ENCODE data around the gene SLC6A11. TPM values are rescaled to one million over a fixed set of nuclear protein-coding genes. Genes with fewer than 3 reads are reported as not detected.
A peak's percentile ranks its signal among the peaks of the same experiment; 100 is the strongest.

The SLC6A11 gene
- total RNA-seq, 1 donor from 2014 or later: 0.19 TPM

DNA sequence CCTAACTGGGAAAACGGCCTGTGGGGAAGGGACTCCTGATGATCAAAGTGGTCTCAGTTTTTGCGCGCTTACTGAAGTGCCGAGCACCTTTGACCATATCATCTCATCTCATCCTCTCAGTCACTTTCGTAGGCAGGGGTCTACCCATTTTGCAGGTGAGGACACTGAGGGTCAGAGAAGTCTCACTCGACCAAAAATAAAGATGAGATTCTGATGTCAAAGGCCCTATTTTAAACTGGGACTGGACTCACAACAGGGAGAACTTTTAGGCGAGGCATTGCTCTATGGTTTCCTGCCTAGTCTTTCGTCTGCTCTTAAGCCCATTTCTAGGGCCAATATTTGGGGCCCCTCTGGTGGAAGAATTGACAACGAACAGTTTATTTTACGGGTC, 830 bp downstream of the SLC6A11 start:
- no peaks in the 10 kb centered on the region for H3K9me3 Mint-ChIP-seq (ENCODE audit: low read depth)
- peaks cover 5% of the 10 kb centered on the region for H3K4me1 Mint-ChIP-seq (ENCODE audit: low read depth)
- no peak overlapping the region for H3K27ac Mint-ChIP-seq
- no peak for DNase-seq (ENCODE audit: low spot score, unreplicated experiment)
- TF ChIP-seq, protein P1, sequence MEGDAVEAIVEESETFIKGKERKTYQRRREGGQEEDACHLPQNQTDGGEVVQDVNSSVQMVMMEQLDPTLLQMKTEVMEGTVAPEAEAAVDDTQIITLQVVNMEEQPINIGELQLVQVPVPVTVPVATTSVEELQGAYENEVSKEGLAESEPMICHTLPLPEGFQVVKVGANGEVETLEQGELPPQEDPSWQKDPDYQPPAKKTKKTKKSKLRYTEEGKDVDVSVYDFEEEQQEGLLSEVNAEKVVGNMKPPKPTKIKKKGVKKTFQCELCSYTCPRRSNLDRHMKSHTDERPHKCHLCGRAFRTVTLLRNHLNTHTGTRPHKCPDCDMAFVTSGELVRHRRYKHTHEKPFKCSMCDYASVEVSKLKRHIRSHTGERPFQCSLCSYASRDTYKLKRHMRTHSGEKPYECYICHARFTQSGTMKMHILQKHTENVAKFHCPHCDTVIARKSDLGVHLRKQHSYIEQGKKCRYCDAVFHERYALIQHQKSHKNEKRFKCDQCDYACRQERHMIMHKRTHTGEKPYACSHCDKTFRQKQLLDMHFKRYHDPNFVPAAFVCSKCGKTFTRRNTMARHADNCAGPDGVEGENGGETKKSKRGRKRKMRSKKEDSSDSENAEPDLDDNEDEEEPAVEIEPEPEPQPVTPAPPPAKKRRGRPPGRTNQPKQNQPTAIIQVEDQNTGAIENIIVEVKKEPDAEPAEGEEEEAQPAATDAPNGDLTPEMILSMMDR (IDR thresholded peaks at IDR 0.05; ENCODE audit: unreplicated experiment): no peak
- peak overlapping the region; percentile 16 for H3K4me3 Mint-ChIP-seq (ENCODE audit: low read depth)
- H3K36me3 Mint-ChIP-seq (ENCODE audit: insufficient read depth): no peaks in the 10 kb centered on the region
- peaks cover 77% of the 10 kb centered on the region for H3K27me3 Mint-ChIP-seq

DNA sequence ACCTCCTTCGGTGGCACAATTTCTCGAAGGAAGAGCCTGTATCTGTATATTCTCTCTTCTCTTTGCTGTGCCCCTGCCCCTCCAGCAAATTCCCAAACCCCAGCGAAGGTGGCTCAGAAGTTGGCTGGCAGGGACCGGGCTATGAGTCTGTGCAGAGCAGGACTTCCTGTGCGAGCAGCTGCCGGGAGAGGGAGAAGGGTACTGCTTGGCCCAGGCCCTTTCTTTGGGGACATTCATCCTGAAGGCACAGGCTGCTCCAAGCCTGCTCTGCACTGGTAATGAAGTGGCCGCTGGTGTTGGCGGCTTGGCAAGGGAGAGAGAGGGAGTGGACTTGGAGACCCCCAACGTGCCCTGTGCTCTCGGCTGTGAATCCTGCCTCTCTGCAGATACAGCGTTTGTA, 1.5 kb downstream of the SLC6A11 start:
- Mint-ChIP-seq H3K27me3 (peaks cover 75% of the 10 kb centered on the region), H3K4me3 (ENCODE audit: low read depth) (no peak overlapping the region), H3K4me1 (ENCODE audit: low read depth) (peaks cover 1% of the 10 kb centered on the region), H3K27ac (no peak overlapping the region), H3K9me3 (ENCODE audit: low read depth) (no peaks in the 10 kb centered on the region), H3K36me3 (ENCODE audit: insufficient read depth) (no peaks in the 10 kb centered on the region)
- no peak for DNase-seq (ENCODE audit: low spot score, unreplicated experiment)
- TF ChIP-seq, protein P1 (IDR thresholded peaks at IDR 0.05; ENCODE audit: unreplicated experiment): no peak

DNA sequence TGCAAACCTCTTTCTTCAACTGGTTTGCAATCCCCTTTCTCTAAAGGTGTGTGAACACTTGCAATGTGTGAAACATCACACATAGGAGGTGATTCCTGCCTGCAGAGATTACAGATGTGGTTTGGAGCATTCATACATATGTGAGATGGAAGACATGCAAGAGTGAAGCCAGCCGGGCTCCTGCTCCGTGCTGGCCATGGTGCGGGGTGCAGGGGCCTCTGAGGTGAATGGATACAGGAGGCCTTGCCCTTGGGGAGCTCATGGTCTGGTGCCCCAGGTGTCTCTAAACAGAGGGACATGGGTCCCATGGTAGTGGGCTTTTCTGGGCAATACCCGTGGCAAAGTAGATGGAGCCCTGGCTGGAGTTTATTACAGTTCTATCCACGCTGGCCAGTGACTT, 6.0 kb downstream of the SLC6A11 start:
- no peak for DNase-seq (ENCODE audit: low spot score, unreplicated experiment)
- peaks cover 3% of the 10 kb centered on the region for H3K9me3 Mint-ChIP-seq (ENCODE audit: low read depth)
- H3K27ac Mint-ChIP-seq: no peak overlapping the region
- H3K4me1 Mint-ChIP-seq (ENCODE audit: low read depth): peaks cover 11% of the 10 kb centered on the region
- no peaks in the 10 kb centered on the region for H3K36me3 Mint-ChIP-seq (ENCODE audit: insufficient read depth)
- peaks cover 61% of the 10 kb centered on the region for H3K27me3 Mint-ChIP-seq
- no peak overlapping the region for H3K4me3 Mint-ChIP-seq (ENCODE audit: low read depth)
- TF ChIP-seq, protein P1 (IDR thresholded peaks at IDR 0.05; ENCODE audit: unreplicated experiment): no peak

DNA sequence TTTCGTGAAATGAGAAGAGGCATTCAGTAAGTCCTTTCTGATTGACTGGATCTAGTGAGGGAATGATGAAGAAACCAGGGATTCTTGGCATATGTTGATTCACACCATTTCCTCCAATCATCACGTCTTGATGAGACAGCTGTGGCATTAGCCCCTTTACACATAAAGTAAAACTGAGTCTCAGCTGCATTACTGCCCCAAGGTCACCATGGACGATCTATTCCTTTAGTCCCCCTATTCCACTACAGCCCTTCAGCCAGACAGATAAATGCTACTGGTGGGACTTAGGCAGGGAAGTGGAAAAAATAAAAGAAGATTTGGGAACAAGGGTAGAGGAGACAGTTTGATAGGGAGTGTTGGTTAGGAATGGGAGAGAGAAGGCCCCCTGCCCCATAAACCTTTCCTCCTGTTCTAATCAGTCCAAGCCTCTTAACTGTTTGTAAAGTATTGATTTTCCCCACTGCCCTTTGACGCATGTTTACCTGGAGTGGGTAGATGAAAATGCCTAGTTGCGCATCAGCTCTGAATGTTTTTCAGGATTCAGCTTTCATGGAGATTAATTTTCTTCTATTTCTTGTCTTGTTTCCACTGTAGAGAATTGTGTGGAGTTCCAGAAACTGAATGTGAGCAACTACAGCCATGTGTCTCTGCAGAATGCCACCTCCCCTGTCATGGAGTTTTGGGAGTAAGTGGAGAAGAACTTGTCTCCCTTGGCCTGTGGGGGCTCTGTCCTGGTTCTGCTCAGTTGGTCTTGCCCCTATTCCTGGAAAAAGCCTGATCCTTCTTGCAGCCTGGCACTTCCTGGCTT, 6.9 kb downstream of the SLC6A11 start:
- H3K27me3 Mint-ChIP-seq: peaks cover 55% of the 10 kb centered on the region
- DNase-seq (ENCODE audit: low spot score, unreplicated experiment): no peak
- TF ChIP-seq, protein P1 (IDR thresholded peaks at IDR 0.05; ENCODE audit: unreplicated experiment): no peak
- no peak overlapping the region for H3K27ac Mint-ChIP-seq
- no peak overlapping the region for H3K4me3 Mint-ChIP-seq (ENCODE audit: low read depth)
- H3K9me3 Mint-ChIP-seq (ENCODE audit: low read depth): peaks cover 3% of the 10 kb centered on the region
- no peaks in the 10 kb centered on the region for H3K36me3 Mint-ChIP-seq (ENCODE audit: insufficient read depth)
- peaks cover 11% of the 10 kb centered on the region for H3K4me1 Mint-ChIP-seq (ENCODE audit: low read depth)

DNA sequence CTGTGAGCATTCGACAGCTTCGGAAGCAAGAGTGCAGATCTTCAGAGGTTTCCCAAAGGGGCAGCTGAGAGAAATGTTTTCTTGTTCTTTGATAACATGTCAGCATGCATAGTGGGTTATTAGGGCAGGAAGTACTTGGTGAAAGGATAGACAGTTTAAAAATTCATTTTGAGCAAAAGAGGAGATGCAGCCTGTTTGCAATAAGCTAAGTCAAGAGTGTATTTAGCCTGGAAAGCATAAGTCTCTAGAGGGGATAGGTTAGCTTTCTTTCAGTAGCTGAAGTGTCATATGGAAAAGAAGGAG, 7.4 kb downstream of the SLC6A11 start:
- peaks cover 50% of the 10 kb centered on the region for H3K27me3 Mint-ChIP-seq
- TF ChIP-seq, protein P1 (IDR thresholded peaks at IDR 0.05; ENCODE audit: unreplicated experiment): no peak
- H3K9me3 Mint-ChIP-seq (ENCODE audit: low read depth): peaks cover 3% of the 10 kb centered on the region
- no peak for DNase-seq (ENCODE audit: low spot score, unreplicated experiment)
- H3K36me3 Mint-ChIP-seq (ENCODE audit: insufficient read depth): no peaks in the 10 kb centered on the region
- H3K4me1 Mint-ChIP-seq (ENCODE audit: low read depth): peaks cover 16% of the 10 kb centered on the region
- no peak overlapping the region for H3K27ac Mint-ChIP-seq
- H3K4me3 Mint-ChIP-seq (ENCODE audit: low read depth): no peak overlapping the region
